Stimulated activated effector memory CD8-positive, alpha-beta T cell treated with anti-CD3 and anti-CD28 coated beads, Interleukin-12 subunit alpha, Interleukin-12 subunit beta, amount 100 ng/mL, for 72 hours (primary cell): ENCODE results near the gene CRYGS.
"Not testable (repeated sequence)": the region's sequence is repeated elsewhere in the genome, so short reads cannot be mapped to it uniquely, and the experiment has no call there.

ENCODE experiments used
- ATAC-seq: fragments of 150-1000 bp; cut with Tn5 transposase; 2 replicates; pipeline ENCODE4 v1.10.0; 2021
- DNase-seq, 2 donors: peaks; one replicate each; pipeline ENCODE4 v3.0.0; 2021 to 2022; ENCODE audit warnings: low spot score in 2 of 2
- H3K27ac Mint-ChIP-seq: one replicate; pipeline ENCODE4 v1.8.0; 2022; ENCODE audit warnings: mild to moderate bottlenecking, mixed read lengths
- H3K36me3 Mint-ChIP-seq: one replicate; pipeline ENCODE4 v1.8.0; 2022; ENCODE audit warnings: mild to moderate bottlenecking, mixed read lengths
- H3K4me1 Mint-ChIP-seq: one replicate; pipeline ENCODE4 v1.8.0; 2022; ENCODE audit warnings: mixed read lengths
- H3K4me3 Mint-ChIP-seq: one replicate; pipeline ENCODE4 v1.8.0; 2022; ENCODE audit warnings: mild to moderate bottlenecking, mixed read lengths
- H3K9me3 Mint-ChIP-seq: one replicate; pipeline ENCODE4 v1.8.0; 2022; ENCODE audit warnings: mixed read lengths

CRYGS gene

DNA sequence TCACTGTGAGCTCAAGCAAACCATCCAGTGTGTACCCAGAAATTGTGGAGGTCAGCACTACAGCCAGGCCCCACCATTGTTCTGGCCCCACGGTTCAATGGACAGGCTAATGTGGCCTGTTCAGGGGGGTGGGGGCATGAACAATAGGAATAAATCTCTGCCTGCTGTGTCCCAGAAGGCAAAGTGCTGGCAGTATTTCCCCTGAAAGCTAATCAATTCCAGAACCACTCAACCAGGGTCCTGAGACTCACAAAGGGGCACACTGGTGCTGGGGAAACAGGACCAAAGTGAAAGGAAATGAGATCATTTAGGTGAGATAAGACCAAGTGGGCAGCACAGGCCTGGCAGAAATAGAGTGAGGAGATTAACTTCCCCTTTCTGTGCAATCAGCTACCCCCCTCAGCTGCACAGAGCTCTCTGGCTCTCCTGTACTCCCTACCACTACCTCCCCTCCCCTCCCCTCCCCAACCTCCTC, 11.5 kb downstream of the CRYGS start:
- peak in 1 of 2 donors; percentile 49 for DNase-seq
- no peak overlapping the region for H3K4me3 Mint-ChIP-seq
- H3K36me3 Mint-ChIP-seq: no peaks in the 10 kb centered on the region
- no peaks in the 10 kb centered on the region for H3K9me3 Mint-ChIP-seq
- H3K4me1 Mint-ChIP-seq: peaks cover 52% of the 10 kb centered on the region
- no peak for ATAC-seq
- peak overlapping the region; percentile 69 for H3K27ac Mint-ChIP-seq

DNA sequence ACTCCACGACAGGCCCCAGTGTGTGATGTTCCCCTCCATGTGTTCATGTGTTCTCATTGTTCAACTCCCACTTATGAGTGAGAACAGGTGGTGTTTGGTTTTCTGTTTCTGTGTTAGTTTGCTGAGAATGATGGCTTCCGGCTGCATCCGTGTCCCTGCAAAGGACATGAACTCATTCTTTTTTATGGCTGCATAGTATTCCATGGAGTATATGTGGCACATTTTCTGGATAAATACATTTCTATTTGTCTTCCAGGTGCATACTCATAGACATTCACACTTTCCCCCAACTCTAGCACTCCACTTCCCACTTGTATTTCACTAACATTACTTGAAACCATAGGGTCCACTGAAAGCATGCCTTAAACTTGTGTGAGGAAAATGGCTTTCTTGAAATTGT, 12.5 kb downstream of the CRYGS start:
- H3K9me3 Mint-ChIP-seq, H3K27ac Mint-ChIP-seq, H3K4me3 Mint-ChIP-seq, ATAC-seq, H3K36me3 Mint-ChIP-seq: not testable (repeated sequence)
- H3K4me1 Mint-ChIP-seq: peaks cover 44% of the 10 kb centered on the region
- DNase-seq: peak in 1 of 2 donors; percentile 22

DNA sequence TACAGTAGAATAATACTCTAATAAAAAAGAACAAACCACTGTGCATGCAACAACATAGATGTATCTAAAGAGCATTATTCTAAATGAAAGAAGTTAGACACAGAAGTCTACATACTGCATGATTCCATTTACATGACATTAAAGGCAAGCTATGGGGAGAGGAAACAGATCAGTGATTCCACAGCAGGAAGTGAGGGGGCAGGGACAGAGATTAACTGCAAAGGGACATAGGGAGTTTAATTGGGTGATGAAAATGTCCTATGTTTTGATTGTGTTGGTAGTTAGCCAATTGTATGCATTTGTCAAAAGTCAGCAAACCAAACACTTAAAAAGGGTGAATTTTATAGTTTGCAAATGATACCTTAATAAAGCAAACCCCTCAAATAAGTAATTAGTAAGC, 13.8 kb downstream of the CRYGS start:
- DNase-seq (no peak), ATAC-seq (no peak)
- Mint-ChIP-seq H3K4me3 (no peak overlapping the region), H3K9me3 (no peaks in the 10 kb centered on the region), H3K4me1 (peaks cover 33% of the 10 kb centered on the region), H3K27ac (no peak overlapping the region), H3K36me3 (no peaks in the 10 kb centered on the region)

DNA sequence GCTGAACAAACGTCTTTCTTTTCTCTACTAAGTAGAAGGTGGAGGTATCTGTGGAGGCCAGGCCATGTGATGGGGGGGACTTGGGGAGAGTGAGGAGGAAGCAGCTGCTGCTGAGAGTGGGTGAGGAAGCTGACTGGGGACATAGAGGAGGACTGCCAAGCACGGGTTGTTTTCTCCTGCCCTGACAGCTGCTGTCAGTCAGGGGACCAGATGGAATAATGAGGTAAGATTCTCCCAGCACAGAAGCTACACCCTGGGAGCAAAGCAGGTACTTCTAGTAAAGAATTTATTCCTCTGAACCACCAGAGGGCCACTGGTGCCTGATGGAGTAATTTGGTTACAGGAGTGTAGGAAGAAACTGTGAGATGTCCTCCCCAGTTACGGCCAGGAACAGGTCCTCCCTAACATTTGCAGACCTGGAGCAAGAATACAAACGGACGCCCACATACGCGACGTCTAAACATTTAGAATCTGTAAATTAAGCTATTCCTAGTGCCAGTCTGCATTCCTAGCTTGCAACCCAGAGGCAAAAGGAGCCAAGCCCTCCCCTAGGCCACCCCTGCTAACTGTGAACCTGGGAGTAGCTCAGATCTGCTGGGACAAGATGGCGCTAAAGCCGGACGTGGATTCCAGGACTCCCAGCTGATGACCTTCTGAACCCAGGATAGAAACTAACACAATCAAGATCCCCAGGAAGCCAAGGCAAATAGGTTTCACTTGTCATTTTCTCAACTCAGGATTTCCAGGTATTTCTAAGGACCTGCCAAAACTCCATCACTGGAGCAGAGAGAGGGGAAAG, 14.8 kb downstream of the CRYGS start:
- no peak overlapping the region for H3K4me3 Mint-ChIP-seq
- no peak for ATAC-seq
- DNase-seq: no peak

DNA sequence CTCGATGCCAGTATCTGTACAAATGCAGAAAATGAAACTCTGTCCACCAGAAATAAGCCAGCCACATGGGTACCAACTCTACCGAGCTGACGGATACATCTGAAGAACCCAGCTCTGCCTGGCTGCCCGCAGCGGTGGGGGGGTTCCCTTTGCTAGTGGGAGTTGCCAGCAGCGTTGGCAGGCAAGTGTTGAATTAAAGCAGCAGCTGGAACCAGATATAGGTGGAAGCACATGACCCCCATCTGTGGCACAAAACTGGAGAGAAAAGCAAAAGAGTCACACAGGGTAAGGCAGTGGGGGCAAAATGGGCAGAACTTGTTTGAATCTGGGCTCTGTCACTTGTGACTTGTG, 17.9 kb downstream of the CRYGS start:
- Mint-ChIP-seq H3K36me3 (no peaks in the 10 kb centered on the region), H3K9me3 (no peaks in the 10 kb centered on the region), H3K4me3 (no peak overlapping the region), H3K4me1 (peaks cover 22% of the 10 kb centered on the region), H3K27ac (no peak overlapping the region)
- no peak for ATAC-seq
- no peak for DNase-seq

More for the DNA sequence above, 14.8 kb downstream of the CRYGS start:
- H3K27ac Mint-ChIP-seq: no peak overlapping the region
- H3K9me3 Mint-ChIP-seq: no peaks in the 10 kb centered on the region
- peaks cover 22% of the 10 kb centered on the region for H3K4me1 Mint-ChIP-seq
- no peaks in the 10 kb centered on the region for H3K36me3 Mint-ChIP-seq

DNA sequence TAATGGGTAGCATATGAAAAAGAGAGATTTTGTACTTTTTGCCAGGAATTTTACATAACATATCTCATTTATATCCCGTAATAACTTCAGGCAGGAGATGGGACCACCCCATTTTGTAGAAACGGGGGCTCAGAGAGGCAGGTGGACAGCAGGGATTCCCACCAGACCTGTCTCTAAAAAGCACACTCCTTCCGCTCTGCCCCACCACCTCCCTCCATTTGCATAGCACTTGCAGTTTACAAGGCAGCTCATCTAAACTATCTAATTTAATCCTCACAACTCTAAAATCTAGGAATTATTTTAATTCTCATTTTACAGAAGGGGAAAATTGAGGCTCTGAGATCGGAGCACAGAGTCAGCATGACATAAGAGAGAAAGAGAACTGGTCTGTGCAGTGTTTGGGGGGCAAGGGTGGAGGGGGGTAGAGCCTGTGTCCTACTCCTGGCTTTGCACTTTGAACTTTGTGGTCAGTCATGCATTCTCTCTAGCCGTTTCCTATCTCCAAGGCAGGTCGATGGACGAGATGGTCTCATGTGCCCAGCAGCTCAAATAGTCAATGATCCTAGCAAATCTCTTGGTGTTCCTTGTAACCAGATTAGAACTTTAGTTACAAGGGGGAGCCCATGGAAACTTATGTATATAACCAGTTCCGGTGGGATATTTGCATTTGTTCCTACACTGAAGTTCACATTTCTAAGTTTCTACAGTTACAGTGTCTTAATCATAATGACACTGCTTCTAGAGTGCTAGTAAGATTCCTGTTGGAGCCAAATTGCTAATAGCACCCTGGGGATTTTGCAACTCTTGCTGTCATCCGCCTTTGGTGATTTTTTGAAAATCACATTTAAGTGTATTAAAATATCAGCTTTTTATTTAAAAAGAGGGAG, 18.6 kb downstream of the CRYGS start:
- no peaks in the 10 kb centered on the region for H3K9me3 Mint-ChIP-seq
- ATAC-seq (no peak), DNase-seq (peak in 1 of 2 donors; percentile 15)
- H3K27ac Mint-ChIP-seq: no peak overlapping the region
- no peak overlapping the region for H3K4me3 Mint-ChIP-seq
- H3K4me1 Mint-ChIP-seq: peaks cover 28% of the 10 kb centered on the region
- no peaks in the 10 kb centered on the region for H3K36me3 Mint-ChIP-seq

DNA sequence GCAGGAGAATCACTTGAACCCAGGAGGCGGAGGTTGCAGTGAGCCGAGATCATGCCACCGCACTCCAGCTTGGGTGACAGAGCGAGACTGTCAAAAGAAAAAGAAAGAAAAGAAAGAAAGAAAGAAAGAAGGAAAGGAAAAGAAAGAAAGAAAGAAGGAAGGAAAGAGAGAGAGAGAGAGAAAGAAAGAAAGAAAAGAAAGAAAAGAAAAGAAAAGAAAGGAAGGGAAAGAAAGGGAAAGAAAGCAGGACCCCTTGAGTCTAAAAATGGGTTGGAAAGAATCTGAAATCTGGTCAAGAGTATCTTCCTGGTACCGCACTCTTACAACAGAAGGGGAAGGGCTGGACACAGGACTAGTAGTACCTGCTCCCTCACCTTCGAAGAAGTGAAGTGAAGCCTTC, 19.6 kb downstream of the CRYGS start:
- no peaks in the 10 kb centered on the region for H3K9me3 Mint-ChIP-seq
- no peak overlapping the region for H3K27ac Mint-ChIP-seq
- H3K4me1 Mint-ChIP-seq: peaks cover 34% of the 10 kb centered on the region

DNA sequence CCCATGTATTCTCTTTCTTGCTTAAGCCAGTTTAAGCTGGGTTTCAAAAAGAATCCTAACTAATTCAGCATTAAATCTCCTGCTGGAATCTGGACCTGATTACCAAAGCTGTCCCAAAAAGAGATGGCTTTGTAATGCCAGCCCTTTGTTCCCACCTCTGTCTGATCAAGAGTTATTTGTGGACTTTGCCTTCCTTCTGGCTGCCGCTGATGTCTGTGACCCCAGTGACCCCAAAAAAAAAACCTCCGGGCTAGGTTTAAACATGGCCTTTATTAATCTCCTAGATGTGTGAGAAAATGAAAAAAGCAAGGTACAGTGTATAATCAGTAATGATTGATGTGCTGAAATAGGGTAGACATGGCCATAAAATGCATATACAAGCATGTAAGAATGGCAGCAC, 20.7 kb downstream of the CRYGS start:
- H3K36me3 Mint-ChIP-seq: peaks cover 4% of the 10 kb centered on the region
- DNase-seq (no peak), ATAC-seq (no peak)
- no peak overlapping the region for H3K27ac Mint-ChIP-seq
- no peaks in the 10 kb centered on the region for H3K9me3 Mint-ChIP-seq
- peaks cover 37% of the 10 kb centered on the region for H3K4me1 Mint-ChIP-seq
- H3K4me3 Mint-ChIP-seq: no peak overlapping the region

More for the DNA sequence above, 19.6 kb downstream of the CRYGS start:
- ATAC-seq (no peak), DNase-seq (no peak)
- Mint-ChIP-seq H3K36me3 (no peaks in the 10 kb centered on the region), H3K4me3 (no peak overlapping the region)

DNA sequence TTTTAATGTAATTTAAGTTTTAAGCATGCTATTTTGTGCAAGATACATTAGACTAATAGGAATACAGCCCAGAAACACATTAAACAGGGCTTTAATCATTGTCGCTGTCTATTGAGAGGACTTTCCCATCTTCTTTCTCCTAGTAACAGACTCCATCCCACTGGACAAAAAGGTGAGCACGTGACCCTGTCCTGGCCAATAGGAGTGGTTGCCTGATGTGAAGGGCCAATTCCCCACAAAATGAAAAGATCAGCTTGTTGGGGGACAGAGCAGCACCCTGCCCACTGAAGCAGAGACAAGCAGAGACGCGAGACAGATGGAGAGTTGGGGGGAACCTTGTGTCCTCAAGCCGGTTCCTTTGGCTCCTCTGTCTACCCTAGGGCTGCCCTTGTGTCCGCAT, 21.2 kb downstream of the CRYGS start:
- DNase-seq (peak in 1 of 2 donors; percentile 37), ATAC-seq (no peak)
- Mint-ChIP-seq H3K27ac (no peak overlapping the region), H3K9me3 (no peaks in the 10 kb centered on the region), H3K4me1 (peaks cover 41% of the 10 kb centered on the region), H3K4me3 (no peak overlapping the region), H3K36me3 (peaks cover 4% of the 10 kb centered on the region)

DNA sequence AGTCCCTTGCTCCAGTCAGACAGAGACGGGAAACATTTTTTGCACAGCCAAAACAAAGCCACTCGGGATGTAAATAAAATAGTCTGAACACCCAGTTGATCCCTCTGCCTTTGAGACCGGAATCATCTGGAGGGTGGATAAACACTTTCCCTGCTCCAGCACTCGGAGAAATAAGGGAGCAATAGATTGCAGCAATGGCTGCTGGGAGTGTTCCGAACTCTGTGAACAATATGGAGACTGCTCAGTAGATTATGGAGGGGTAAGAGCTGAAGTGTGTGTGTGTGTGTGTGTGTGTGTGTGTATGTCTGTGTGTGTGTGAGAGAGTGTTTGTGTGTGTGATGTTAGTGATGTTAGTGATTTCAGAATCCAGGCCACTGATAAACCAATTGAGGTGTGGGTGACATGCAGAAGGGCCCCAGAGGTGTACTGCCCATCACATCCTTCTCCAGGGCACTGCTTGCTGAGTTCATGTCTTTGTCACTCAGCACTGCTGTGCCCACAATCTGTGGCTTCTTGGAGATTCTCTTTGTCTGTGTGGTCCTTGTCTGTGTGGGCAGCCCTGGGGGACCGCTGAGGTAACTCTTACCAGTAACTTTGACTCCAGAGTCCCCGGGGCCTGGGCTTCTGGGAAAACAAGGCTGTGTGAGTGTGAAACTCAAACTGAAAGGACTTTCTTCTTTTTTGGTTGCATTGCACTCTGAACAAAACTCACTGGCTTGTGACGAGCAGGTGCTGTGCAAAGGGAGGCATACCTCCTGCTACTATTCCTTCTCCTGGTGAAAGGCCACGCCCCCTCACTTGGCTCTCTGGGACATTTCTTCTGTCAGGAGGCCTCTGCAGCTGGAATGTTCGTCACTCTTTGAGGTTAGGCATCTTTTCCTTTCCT, 23.0 kb downstream of the CRYGS start:
- peaks cover 56% of the 10 kb centered on the region for H3K4me1 Mint-ChIP-seq
- DNase-seq: peak in 1 of 2 donors; percentile 81
- H3K36me3 Mint-ChIP-seq: peaks cover 10% of the 10 kb centered on the region
- H3K27ac Mint-ChIP-seq: peak overlapping the region; percentile 48
- no peak overlapping the region for H3K4me3 Mint-ChIP-seq
- no peaks in the 10 kb centered on the region for H3K9me3 Mint-ChIP-seq
- ATAC-seq: peak; percentile 86

DNA sequence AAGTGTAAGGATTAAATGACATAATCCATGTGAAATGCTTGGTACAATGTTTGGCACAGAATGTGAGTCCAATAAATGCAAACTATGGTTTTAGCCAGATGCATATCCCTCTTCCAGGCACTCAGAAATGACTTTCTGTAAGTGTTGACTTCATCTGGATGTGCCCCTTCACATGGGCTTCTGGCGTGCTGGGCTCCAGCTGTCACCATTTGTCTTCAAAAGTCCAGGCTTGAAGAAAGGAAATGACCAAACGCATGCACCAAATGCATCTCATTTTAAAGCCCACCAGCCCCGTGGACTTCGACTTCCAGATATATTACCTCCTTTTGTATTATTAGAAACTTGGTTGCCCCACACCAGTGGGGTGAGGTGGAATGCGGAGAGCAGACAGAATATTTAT, 23.7 kb downstream of the CRYGS start:
- Mint-ChIP-seq H3K9me3 (no peaks in the 10 kb centered on the region), H3K4me3 (no peak overlapping the region), H3K27ac (no peak overlapping the region), H3K4me1 (peaks cover 64% of the 10 kb centered on the region), H3K36me3 (peaks cover 12% of the 10 kb centered on the region)
- ATAC-seq: no peak
- no peak for DNase-seq

DNA sequence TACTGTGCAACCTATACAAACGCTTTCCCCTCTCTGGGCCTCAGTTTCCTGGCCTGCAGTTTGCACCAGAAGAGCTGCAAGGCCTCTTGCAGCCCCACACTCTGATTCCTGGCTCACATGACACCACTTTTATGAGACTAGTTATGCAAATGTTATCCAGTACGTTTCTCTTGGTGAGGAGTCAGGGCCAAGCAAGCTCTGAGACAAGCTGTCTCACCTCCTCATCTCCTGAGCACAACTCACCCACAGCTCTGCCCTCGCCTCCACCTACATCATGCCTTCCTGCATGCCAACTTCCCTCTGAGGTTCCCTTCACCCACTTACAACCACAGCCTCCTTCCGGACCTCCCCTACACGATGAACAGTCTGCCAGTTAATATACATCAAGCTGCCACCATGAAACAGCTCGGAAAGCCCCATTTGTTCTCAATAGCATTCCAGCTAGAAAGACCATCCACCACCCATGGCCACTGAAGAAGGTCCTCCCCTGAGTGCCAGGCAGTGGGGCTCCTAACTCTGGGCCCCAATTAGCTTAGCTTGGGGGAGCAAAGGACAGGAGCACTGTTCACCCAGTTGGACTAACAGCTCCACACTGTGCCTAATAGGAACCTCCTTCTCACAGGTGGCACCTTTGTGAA, 25.0 kb downstream of the CRYGS start:
- Mint-ChIP-seq H3K4me1 (peaks cover 76% of the 10 kb centered on the region), H3K36me3 (peaks cover 12% of the 10 kb centered on the region), H3K27ac (peak overlapping the region; percentile 18), H3K4me3 (peak overlapping the region; percentile 46), H3K9me3 (no peaks in the 10 kb centered on the region)
- peak; percentile 84 for ATAC-seq
- peak; percentile 38 to 72 for DNase-seq

DNA sequence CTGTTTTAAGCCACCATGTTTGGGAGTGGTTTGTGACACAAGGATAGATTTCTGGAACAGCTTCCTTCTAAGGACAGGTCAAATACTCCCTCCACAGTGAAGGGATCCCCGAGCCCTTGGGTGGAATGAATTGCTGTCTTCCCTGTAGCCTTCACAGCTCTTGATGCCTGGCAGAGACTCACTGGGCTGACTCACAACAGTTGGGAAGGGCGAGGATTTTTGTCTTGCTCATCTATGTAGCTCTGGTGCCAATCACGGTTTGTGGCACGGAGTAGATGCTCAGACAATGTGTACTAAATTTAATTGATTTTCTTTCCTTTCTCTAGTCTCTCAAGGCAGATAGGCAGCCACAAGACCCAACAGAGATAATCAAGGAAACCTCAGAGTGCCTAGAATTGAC, 27.0 kb downstream of the CRYGS start:
- Mint-ChIP-seq H3K4me1 (peaks cover 89% of the 10 kb centered on the region), H3K9me3 (no peaks in the 10 kb centered on the region), H3K36me3 (peaks cover 12% of the 10 kb centered on the region), H3K4me3 (no peak overlapping the region), H3K27ac (no peak overlapping the region)
- DNase-seq: no peak
- ATAC-seq: no peak

DNA sequence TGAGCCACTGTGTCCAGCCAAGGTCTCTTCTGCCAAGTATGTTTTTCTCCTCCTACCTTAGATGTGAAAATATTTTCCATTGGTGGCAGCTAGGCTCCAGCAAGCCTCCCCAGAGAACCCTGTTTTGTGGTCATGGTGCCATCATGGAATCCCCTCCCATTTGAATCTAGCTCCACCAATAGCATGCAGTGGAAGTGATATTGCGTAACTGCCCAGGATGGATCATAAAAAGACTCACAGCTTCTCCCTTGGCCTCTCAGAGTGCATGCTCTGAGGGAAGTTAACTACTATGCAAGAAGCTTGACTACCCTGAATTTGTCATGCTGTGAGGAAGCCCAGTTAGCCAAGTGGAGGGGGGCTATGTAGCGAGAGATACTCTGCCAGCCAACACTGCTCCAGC, 27.5 kb downstream of the CRYGS start:
- Mint-ChIP-seq H3K4me1 (peaks cover 90% of the 10 kb centered on the region), H3K27ac (no peak overlapping the region), H3K4me3 (no peak overlapping the region), H3K9me3 (no peaks in the 10 kb centered on the region), H3K36me3 (peaks cover 12% of the 10 kb centered on the region)
- ATAC-seq (no peak), DNase-seq (no peak)
